PFSK-1 (cell line): ENCODE measurements around the gene SCN10A.

Experiments used
- FOXP2 ChIP-seq: optimal IDR thresholded peaks from 2 replicates; pipeline ENCODE3; 2011; ENCODE audit warnings: borderline replicate concordance, control low read depth, inconsistent platforms; ENCODE audit not compliant: insufficient read depth; ENCODE audit errors: extremely low read length, extremely low read depth
- POLR2AphosphoS5 ChIP-seq: IDR thresholded peaks from 2 replicates; pipeline ENCODE4 v1.6.1; 2012; ENCODE audit warnings: low read depth, mild to moderate bottlenecking, control low read depth, low read length, moderate library complexity
- SIN3A ChIP-seq: IDR thresholded peaks from 2 replicates; pipeline ENCODE4 v1.6.1; 2012; ENCODE audit warnings: mild to moderate bottlenecking, low read length, moderate library complexity, borderline replicate concordance; ENCODE audit not compliant: insufficient read depth
- TAF1 ChIP-seq: IDR thresholded peaks from 2 replicates; pipeline ENCODE4 v1.6.1; 2012; ENCODE audit warnings: low read length, control low read depth, borderline replicate concordance; ENCODE audit not compliant: insufficient read depth
- TF ChIP-seq, protein P1 (sequence below), 2 experiments: IDR thresholded peaks; 2 replicates each; pipeline versions ENCODE4 v1.6.1 to v1.8.0; 2011 to 2012; ENCODE audit warnings: low read depth in 2 of 2, low read length in 2 of 2, control low read depth in 1 of 2, inconsistent platforms in 1 of 2, mild to moderate bottlenecking in 1 of 2, moderate library complexity in 1 of 2; ENCODE audit not compliant: insufficient read depth in 1 of 2

SCN10A gene

DNA sequence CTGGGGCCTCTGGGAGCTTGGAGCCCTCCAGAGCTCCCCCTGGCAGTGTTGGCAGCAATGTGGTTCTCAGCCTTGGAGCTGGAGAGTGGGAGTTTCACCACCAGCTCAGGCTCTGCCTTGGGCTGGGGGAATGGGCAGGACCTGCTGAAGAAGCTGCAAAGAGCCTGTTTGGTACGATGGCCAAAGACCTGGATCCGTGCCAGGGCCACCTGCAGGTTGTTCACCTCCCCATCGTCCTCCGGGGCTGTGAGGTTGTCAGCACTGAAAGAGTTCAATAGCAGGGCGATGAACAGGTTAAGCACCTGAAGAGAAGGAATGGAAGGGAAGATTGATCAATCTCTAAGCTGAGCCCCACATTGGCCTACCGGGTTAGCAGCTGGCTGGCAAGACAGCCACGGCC is 89.3 kb downstream of the SCN10A start:
- no peak for TF ChIP-seq TAF1
- TF ChIP-seq SIN3A: no peak

DNA sequence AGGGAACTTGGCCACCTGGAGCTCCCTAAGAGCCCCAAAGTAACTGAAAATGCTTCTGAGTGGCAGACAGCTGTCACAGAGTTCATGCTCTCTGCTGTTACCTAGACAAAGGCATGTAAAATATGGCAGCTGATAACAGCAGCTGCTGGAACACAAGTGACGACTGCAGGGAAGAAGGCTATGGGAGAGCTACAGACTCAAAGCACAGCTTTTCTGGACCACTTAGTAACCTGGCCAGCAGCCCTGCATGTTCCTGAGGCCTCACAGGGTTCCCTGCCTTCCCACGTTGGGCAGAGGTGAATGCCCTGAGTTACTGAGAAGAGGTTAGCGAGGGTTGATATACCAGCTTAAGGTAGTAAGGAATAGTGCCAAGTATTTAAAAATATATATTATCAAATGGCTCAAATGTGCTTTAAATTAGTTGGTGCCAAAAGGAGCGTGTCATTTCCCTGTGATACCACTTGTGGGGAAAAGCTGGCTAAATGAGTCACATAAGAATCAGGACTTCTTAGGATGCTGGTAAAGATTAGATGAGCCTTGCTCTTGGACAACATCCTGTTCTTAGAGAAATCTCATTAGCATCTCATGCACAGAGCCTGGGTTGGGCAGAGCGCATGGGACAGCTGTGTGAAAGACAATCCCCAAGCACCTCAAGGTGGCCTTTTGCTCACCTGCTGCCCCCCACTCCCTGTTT is 90.1 kb downstream of the SCN10A start:
- TF ChIP-seq, protein P1, sequence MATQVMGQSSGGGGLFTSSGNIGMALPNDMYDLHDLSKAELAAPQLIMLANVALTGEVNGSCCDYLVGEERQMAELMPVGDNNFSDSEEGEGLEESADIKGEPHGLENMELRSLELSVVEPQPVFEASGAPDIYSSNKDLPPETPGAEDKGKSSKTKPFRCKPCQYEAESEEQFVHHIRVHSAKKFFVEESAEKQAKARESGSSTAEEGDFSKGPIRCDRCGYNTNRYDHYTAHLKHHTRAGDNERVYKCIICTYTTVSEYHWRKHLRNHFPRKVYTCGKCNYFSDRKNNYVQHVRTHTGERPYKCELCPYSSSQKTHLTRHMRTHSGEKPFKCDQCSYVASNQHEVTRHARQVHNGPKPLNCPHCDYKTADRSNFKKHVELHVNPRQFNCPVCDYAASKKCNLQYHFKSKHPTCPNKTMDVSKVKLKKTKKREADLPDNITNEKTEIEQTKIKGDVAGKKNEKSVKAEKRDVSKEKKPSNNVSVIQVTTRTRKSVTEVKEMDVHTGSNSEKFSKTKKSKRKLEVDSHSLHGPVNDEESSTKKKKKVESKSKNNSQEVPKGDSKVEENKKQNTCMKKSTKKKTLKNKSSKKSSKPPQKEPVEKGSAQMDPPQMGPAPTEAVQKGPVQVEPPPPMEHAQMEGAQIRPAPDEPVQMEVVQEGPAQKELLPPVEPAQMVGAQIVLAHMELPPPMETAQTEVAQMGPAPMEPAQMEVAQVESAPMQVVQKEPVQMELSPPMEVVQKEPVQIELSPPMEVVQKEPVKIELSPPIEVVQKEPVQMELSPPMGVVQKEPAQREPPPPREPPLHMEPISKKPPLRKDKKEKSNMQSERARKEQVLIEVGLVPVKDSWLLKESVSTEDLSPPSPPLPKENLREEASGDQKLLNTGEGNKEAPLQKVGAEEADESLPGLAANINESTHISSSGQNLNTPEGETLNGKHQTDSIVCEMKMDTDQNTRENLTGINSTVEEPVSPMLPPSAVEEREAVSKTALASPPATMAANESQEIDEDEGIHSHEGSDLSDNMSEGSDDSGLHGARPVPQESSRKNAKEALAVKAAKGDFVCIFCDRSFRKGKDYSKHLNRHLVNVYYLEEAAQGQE (IDR thresholded peaks at IDR 0.05; ENCODE audit: insufficient read depth in 1 of 2, low read depth in 2 of 2, low read length in 2 of 2): no peak
- TF ChIP-seq SIN3A (no peak), TAF1 (no peak), POLR2AphosphoS5 (no peak), FOXP2 (no peak)

DNA sequence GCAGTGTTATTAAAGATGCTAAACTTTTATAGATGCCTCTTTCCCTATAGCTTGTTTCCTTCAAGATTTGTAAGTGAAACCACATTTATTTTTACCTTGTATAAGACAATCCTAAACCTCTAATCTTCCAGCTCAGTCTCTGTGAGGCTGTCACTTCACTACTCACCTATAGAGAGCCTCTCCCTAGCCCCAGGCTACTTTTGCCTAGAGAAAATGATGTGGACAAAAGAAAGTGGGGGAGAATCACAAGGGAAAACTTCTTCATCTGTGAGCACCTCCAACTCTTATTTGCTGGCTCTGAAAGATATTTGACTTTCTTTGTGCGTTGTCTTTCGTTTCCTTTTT is 91.7 kb downstream of the SCN10A start:
- no peak for TF ChIP-seq SIN3A
- TF ChIP-seq TAF1: no peak
- TF ChIP-seq FOXP2: no peak
- TF ChIP-seq, protein P1 (IDR thresholded peaks at IDR 0.05; ENCODE audit: insufficient read depth in 1 of 2, low read depth in 2 of 2, low read length in 2 of 2): no peak
- TF ChIP-seq POLR2AphosphoS5: no peak

DNA sequence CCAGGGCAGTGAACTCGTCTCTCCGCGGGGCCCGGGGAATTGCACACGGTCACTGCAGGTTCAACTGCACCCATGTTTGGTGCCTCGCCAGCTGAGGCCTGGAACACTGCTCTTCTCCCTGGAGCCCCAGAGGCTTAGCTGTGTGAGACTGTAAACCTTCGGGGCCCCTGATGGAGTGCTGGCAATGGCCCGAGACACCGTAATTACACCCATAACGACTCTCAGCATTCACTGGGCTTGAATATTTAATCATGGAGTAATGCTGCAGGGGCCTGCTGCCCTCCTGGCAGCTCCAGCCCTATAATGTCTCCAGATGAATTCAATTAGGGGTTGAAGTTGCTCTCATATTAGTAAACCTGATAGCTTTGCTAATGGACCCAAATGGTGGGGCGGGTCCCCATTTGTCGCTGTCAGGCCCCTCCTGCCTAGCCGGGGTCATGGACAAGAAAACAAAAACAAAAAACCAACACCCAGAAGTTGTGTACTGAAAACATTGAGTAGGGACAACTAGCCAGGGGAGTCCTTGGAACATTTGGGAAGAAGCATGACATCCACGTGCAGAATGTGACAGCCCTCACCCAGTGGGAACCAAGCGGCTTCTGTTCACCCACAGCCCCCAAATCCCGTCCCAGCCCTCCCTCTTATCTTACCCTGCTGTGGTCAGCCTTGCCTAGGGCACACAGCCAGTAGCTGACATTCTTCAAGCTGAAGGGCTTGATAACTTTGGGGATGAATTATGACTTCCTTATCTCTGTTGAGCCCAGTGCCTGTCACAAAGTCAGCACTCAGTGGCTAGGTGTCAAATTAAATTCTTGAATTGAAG is 92.2 kb downstream of the SCN10A start:
- TF ChIP-seq, protein P1 (IDR thresholded peaks at IDR 0.05; ENCODE audit: insufficient read depth in 1 of 2, low read depth in 2 of 2, low read length in 2 of 2): no peak
- TF ChIP-seq SIN3A (no peak), FOXP2 (no peak)

DNA sequence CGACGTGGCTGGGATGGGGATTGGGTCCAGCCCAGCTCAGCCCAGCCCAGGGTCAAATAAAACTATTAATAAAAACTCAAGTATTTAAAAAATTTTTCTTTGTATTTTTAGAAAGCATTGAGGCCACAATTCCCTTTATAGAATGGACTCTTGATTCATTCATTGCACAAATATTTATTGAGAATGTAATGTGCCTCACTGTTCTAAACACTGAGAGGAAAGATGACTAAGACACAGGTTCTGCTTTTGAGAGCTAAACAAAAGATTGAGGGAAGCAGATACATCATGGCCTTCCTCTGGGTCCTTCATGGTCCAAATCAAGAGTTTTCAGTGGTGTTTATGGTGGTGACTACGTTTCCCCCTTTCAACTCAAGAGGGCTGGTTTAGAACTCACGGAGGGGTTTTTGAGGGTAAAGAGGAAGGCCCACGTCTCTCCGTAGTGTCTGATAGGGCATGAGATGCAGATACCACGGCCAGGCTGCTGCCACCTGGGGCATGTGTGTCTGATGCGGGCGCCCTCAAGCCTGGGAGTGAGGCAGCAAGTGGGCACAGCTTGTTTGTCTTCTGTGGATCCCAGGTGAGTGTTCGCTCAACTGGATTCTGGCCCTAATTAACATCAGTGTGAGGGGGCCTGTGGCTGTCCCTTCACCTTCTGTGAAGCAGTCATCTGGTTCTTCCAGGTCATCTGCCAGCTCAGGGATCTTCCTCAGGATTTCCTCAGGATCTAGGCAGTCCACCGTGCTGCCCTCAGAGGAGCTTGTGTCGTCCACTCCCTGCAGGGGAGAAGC is 93.0 kb downstream of the SCN10A start:
- no peak for TF ChIP-seq POLR2AphosphoS5
- no peak for TF ChIP-seq SIN3A
- no peak for TF ChIP-seq TAF1
- TF ChIP-seq FOXP2: no peak
- TF ChIP-seq, protein P1 (IDR thresholded peaks at IDR 0.05; ENCODE audit: insufficient read depth in 1 of 2, low read depth in 2 of 2, low read length in 2 of 2): no peak
